Peyer's patch (tissue), 4 donors: Measurements from ENCODE around the gene KRT1.

Experiments
- POLR2A ChIP-seq, 2 donors: fragments of 450-650 bp; IDR thresholded peaks; one replicate each; pipeline ENCODE4 v1.5.1; 2017; ENCODE audit warnings: antibody characterized with exemption in 2 of 2, mild to moderate bottlenecking in 2 of 2, moderate library complexity in 2 of 2
- TF ChIP-seq, protein P1 (sequence below), 6 experiments: fragments of 450-650 bp in 4 of 6; fragments of 200-600 bp in 2 of 6; sonication (generic) in 1 of 6; IDR thresholded peaks; one replicate each; pipeline ENCODE4 v1.5.1; 2017 to 2019; ENCODE audit warnings: antibody characterized with exemption in 6 of 6, mild to moderate bottlenecking in 3 of 6, moderate library complexity in 1 of 6

DNA sequence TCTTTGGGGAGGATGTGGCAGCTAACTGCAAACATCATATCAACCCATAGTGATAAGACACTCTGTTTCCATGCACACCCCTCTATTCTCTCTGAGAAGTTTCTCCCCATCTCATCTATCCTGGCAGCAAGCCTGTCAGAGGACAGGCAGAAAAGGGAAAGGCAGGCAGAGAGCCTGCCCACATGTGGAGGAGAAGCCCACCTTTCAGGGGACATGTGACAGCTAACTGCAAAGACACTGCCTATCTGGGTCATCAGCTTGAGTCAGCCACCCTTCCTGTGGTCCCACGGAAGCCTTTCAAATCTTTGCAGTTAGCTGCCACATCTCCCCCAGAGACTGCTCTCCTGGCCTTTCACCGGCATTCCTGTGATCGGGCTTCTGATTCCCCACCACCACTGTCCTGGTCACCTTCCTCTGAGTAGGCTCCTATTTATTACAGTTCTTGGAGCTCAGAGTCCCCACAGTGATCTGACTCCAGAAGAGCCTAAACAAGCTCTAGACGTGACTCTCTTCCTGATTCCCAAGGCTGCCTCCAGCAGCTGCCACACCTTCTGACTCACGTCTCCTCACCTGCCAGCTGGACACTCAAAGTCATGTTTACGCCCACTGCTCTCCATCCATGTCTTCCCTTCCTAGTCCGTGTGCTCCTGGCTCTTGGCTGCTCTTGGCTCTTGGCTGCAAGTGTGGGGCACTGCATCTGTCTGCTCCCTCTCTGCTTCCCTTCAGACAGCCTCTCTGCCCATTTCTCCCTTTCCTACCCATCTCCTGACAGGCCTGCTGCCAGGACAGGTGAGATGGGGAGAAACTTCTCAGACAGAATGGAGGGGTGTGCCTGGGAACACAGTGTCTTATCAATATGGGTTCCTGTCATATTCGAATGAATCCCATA is 7.5 kb upstream of the KRT1 start:
- TF ChIP-seq, protein P1, sequence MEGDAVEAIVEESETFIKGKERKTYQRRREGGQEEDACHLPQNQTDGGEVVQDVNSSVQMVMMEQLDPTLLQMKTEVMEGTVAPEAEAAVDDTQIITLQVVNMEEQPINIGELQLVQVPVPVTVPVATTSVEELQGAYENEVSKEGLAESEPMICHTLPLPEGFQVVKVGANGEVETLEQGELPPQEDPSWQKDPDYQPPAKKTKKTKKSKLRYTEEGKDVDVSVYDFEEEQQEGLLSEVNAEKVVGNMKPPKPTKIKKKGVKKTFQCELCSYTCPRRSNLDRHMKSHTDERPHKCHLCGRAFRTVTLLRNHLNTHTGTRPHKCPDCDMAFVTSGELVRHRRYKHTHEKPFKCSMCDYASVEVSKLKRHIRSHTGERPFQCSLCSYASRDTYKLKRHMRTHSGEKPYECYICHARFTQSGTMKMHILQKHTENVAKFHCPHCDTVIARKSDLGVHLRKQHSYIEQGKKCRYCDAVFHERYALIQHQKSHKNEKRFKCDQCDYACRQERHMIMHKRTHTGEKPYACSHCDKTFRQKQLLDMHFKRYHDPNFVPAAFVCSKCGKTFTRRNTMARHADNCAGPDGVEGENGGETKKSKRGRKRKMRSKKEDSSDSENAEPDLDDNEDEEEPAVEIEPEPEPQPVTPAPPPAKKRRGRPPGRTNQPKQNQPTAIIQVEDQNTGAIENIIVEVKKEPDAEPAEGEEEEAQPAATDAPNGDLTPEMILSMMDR (IDR thresholded peaks at IDR 0.05) = no peak
- no peak for TF ChIP-seq POLR2A (IDR thresholded peaks at IDR 0.05)
